Stimulated activated CD8-positive, alpha-beta memory T cell treated with anti-CD3 and anti-CD28 coated beads, Interleukin-15, amount 100 ng/mL, for 1 hour (primary cell): ENCODE data around the gene MYO10.

Source experiments
- DNase-seq: peaks from one replicate; pipeline ENCODE4 v3.0.0-alpha.2; 2020; ENCODE audit warnings: low read depth

Gene MYO10

GRCh38 chr5:16616536-16617273, 319.4 kb downstream of the MYO10 start, which contains the start of gene RETREG1:
Gene RETREG1 (minus strand): TSS chr5:16616997. CDS start chr5:16616971, 26 bp downstream.
- peak; percentile 65 for DNase-seq

- no peak for DNase-seq
These were observed 320.1 kb downstream of the MYO10 start for GRCh38 chr5:16615741-16616535.

GRCh38 chr5:16612007-16612406, 324.1 kb downstream of the MYO10 start:
- DNase-seq, result no peak
